ENCODE data around the gene PAWR. TPM values are rescaled to one million over a fixed set of nuclear protein-coding genes. Genes with fewer than 3 reads are reported as not detected.

PAWR gene
- total RNA-seq, 6 experiments from 2014 or later = 25.0 to 62.3 (median 28.9) TPM

DNA sequence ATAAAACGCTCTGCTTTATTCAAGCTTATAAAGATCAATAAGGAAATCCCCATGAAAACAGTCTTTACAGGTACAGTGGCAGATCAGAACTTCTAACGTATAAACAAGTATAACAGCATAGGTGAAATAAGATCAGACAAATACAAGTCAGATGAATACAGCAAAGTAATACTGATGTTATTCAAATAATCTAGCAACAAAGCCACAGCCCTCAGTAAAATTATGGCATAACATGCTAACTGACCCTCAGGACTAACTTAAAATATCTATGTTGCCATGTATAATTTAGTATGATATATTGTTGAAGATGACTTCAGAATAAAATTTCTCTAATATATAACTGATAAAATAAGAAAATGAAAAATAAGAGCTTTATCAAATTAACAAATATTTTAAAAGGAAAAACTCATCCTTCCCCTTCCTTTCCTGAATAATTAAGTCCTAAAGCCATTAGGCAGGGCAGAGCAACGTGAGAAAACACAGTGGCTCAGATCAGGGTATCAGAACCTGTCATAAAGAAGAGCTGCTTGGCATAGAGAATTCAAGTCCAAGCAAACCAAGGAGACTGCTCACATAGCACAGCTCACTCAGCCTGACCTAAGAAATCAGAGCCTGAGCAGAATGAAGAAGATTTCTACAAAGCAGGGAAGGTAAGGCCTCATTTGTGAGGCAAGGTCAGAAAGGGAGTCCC, 70.7 kb downstream of the PAWR start:
- WGBS (ENCODE audit: insufficient coverage, low coverage, low lambda C conversion rate, missing lambda C conversion rate) = 57% methylated on average over 3 of the region's 3 CpGs
- Histone ChIP-seq H3K4me1 (no peaks in the 10 kb centered on the region), H3K27ac (no peak overlapping the region), H3K4me3 (no peak overlapping the region), H3K36me3 (peaks cover 0 to 9% (median 0%) of the 10 kb centered on the region in 4 donors), H3K9me3 (no peaks in the 10 kb centered on the region), H3K27me3 (no peaks in the 10 kb centered on the region)
- ATAC-seq (no peak), DNase-seq (no peak)
- TF ChIP-seq CTCF (IDR thresholded peaks at IDR 0.05) = no peak
- TF ChIP-seq POLR2A (IDR thresholded peaks at IDR 0.05) = no peak
- intact Hi-C loops (cut with DNase I) = no loop called here

GRCh38 chr12:79618848-79619404, 71.8 kb downstream of the PAWR start:
- Histone ChIP-seq H3K4me1 (no peaks in the 10 kb centered on the region), H3K9me3 (no peaks in the 10 kb centered on the region), H3K27ac (no peak overlapping the region), H3K36me3 (peaks cover 0 to 9% (median 0%) of the 10 kb centered on the region in 4 donors), H3K4me3 (no peak overlapping the region), H3K27me3 (no peaks in the 10 kb centered on the region)
- no peak for DNase-seq
- intact Hi-C loops (cut with DNase I) = no loop called here
- ATAC-seq = peak in 1 of 4 donors; percentile 82
- no peak for TF ChIP-seq CTCF (IDR thresholded peaks at IDR 0.05)
- no peak for TF ChIP-seq POLR2A (IDR thresholded peaks at IDR 0.05)
- WGBS (ENCODE audit: insufficient coverage, low coverage, low lambda C conversion rate, missing lambda C conversion rate) = 96% methylated on average over 2 of the region's 2 CpGs

DNA sequence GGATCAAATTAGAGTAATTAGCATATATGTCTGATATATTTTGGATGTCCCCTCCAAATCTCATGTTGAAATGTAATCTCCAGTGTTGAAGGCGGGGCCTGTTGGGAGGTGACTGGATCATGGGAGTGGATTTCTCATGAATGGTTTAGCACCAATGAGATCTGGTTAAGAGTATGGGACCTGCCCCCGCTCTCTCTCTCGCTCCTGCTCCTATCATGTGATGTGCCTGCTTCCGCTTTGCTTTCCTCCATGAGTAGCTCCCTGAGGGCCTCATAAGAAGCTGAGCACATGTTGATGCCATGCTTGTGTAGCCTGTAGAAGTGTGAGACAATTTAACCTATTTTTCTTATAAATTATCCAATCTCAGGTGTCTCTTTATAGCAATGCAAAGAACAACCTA, 73.1 kb downstream of the PAWR start:
- DNase-seq (no peak), ATAC-seq (no peak)
- 93% methylated on average over 3 of the region's 4 CpGs for WGBS (ENCODE audit: insufficient coverage, low coverage, low lambda C conversion rate, missing lambda C conversion rate)
- TF ChIP-seq CTCF (IDR thresholded peaks at IDR 0.05) (no peak), POLR2A (IDR thresholded peaks at IDR 0.05) (no peak)
- Histone ChIP-seq H3K4me3 (no peak overlapping the region), H3K9me3 (no peaks in the 10 kb centered on the region), H3K36me3 (peaks cover 0 to 9% (median 0%) of the 10 kb centered on the region in 4 donors), H3K27me3 (no peaks in the 10 kb centered on the region), H3K27ac (no peak overlapping the region), H3K4me1 (no peaks in the 10 kb centered on the region)
- intact Hi-C loops (cut with DNase I) = no loop called here

DNA sequence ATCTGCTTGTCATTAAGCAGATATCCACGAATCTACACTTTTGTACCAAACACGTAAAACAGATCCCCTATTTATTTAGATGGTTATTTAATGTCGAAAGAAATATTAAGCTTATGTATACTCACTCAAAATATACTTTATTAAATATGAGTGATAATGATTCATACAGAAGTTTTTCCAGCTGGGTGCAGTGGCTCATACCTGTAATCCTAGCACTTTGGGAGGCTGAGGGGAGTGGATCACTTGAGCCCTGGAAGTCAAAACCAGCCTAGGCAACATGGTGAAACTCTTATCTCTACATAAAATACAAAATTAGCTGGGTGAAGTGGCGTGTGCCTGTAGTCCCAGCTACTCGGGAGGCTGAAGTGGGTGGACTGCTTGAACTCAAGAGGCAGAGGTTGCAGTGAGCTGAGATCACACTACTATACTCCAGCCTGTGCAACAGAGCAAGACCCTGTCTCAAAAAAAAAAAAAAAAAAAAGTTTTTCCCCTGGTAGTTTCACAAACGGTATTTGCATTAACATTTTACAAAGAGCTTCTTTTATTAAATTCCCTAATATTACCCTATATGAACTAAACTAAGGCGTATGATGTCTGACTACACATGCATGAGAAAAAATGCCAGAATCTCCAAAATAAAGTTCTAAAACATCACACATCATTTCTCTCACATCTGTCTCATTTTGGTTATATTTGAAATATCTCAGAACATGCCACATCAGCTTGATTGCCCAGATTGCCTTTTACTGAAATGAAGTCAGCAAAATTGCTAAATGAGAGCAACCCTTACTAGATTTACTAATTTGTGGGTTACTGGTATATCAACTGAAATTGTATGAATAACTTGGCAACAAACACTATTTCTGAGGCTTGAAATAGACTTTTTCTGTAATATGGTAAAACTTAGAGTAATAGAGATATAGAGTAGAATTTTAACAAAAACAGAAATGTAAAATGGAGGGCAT, 74.9 kb downstream of the PAWR start:
- Histone ChIP-seq H3K4me3 (no peak overlapping the region), H3K4me1 (no peaks in the 10 kb centered on the region), H3K27me3 (no peaks in the 10 kb centered on the region), H3K9me3 (no peaks in the 10 kb centered on the region), H3K36me3 (peaks cover 0 to 9% (median 0%) of the 10 kb centered on the region in 4 donors), H3K27ac (no peak overlapping the region)
- TF ChIP-seq CTCF (IDR thresholded peaks at IDR 0.05) (no peak), POLR2A (IDR thresholded peaks at IDR 0.05) (no peak)
- no peak for DNase-seq
- no peak for ATAC-seq
- WGBS (ENCODE audit: insufficient coverage, low coverage, low lambda C conversion rate, missing lambda C conversion rate) = 70% methylated on average over 7 of the region's 7 CpGs
- intact Hi-C loops (cut with DNase I) = no loop called here

Measured in right lobe of liver (tissue), 6 donors.